WTC11 (cell line): ENCODE measurements around the gene SYNGR2. TPM values are rescaled to one million over a fixed set of nuclear protein-coding genes. Genes with fewer than 3 reads are reported as not detected.

Experiments
- ATAC-seq: fragments of 200-7000 bp; cut with Tn5 transposase; 2 replicates; pipeline ENCODE4 v1.10.0; 2021; ENCODE audit warnings: mild to moderate bottlenecking, moderate library complexity
- CTCF ChIA-PET: fragments of 300-600 bp; sonication (Branson Sonifier 250); formaldehyde crosslinking; loops from one replicate; lab custom pipeline; 2021; ENCODE audit warnings: antibody characterized with exemption; lab: Charles Lee
- POLR2A ChIA-PET: fragments of 350-600 bp; sonication (Branson Sonifier 250); formaldehyde crosslinking; loops from one replicate; lab custom pipeline; 2021; ENCODE audit warnings: antibody characterized with exemption; lab: Charles Lee
- DNase-seq: peaks from one replicate; pipeline ENCODE4 v3.0.0; 2021; ENCODE audit warnings: low spot score
- H3K27ac Mint-ChIP-seq: 2 replicates; pipeline ENCODE4 v1.8.0; 2021; ENCODE audit warnings: mixed read lengths
- H3K27me3 Mint-ChIP-seq: 2 replicates; pipeline ENCODE4 v1.8.0; 2021; ENCODE audit warnings: low read depth, mild to moderate bottlenecking, moderate library complexity, mixed read lengths
- H3K36me3 Mint-ChIP-seq: 2 replicates; pipeline ENCODE4 v1.8.0; 2021; ENCODE audit warnings: mixed read lengths
- H3K4me1 Mint-ChIP-seq: 2 replicates; pipeline ENCODE4 v1.8.0; 2022; ENCODE audit warnings: mixed read lengths
- H3K4me3 Mint-ChIP-seq: 2 replicates; pipeline ENCODE4 v1.8.0; 2021; ENCODE audit warnings: mild to moderate bottlenecking, moderate library complexity, mixed read lengths
- H3K9me3 Mint-ChIP-seq: 2 replicates; pipeline ENCODE4 v1.8.0; 2021; ENCODE audit warnings: mixed read lengths
- AR ChIP-seq: fragments of 250-450 bp; sonication (Bioruptor Pico); IDR thresholded peaks from 2 replicates; pipeline ENCODE4 v1.9.0; 2021; ENCODE audit warnings: mild to moderate bottlenecking
- ATF1 ChIP-seq: sonication (generic); formaldehyde crosslinking; IDR thresholded peaks from 2 replicates; pipeline ENCODE4 v1.8.1; 2023; ENCODE audit warnings: mild to moderate bottlenecking, moderate library complexity, missing genetic modification reagents
- CBFB ChIP-seq: sonication (generic); formaldehyde crosslinking; IDR thresholded peaks from 2 replicates; pipeline ENCODE4 v1.8.1; 2022; ENCODE audit warnings: mild to moderate bottlenecking, low read depth, missing genetic modification reagents
- CREM ChIP-seq: sonication (generic); formaldehyde crosslinking; IDR thresholded peaks from 2 replicates; pipeline ENCODE4 v1.8.1; 2022; ENCODE audit warnings: mild to moderate bottlenecking, missing genetic modification reagents, moderate library complexity
- E2F4 ChIP-seq: sonication (generic); formaldehyde crosslinking; IDR thresholded peaks from 2 replicates; pipeline ENCODE4 v1.8.1; 2022; ENCODE audit warnings: low read depth, mild to moderate bottlenecking, moderate library complexity, missing genetic modification reagents, borderline replicate concordance
- ESRRA ChIP-seq: sonication (generic); formaldehyde crosslinking; IDR thresholded peaks from 2 replicates; pipeline ENCODE4 v1.8.1; 2022; ENCODE audit warnings: mild to moderate bottlenecking, missing genetic modification reagents, borderline replicate concordance
- MAX ChIP-seq: sonication (generic); formaldehyde crosslinking; IDR thresholded peaks from 2 replicates; pipeline ENCODE4 v1.8.0; 2022; ENCODE audit warnings: mild to moderate bottlenecking, missing genetic modification reagents
- PRDM15 ChIP-seq: sonication (generic); formaldehyde crosslinking; IDR thresholded peaks from 2 replicates; pipeline ENCODE4 v1.8.0; 2022; ENCODE audit warnings: missing genetic modification reagents
- RELA ChIP-seq: sonication (generic); formaldehyde crosslinking; IDR thresholded peaks from 2 replicates; pipeline ENCODE4 v1.8.1; 2022; ENCODE audit warnings: missing genetic modification reagents, mild to moderate bottlenecking, borderline replicate concordance
- RORB ChIP-seq: fragments of 250-450 bp; sonication (Bioruptor Pico); IDR thresholded peaks from 2 replicates; pipeline ENCODE4 v1.9.0; 2021; ENCODE audit warnings: mild to moderate bottlenecking
- SMAD4 ChIP-seq: sonication (generic); formaldehyde crosslinking; IDR thresholded peaks from 2 replicates; pipeline ENCODE4 v1.8.0; 2022; ENCODE audit warnings: mild to moderate bottlenecking, missing genetic modification reagents
- ZNF121 ChIP-seq: sonication (generic); formaldehyde crosslinking; IDR thresholded peaks from 2 replicates; pipeline ENCODE4 v1.8.0; 2023; ENCODE audit warnings: missing genetic modification reagents
- ZNF416 ChIP-seq: fragments of 250-450 bp; sonication (Bioruptor Pico); IDR thresholded peaks from 2 replicates; pipeline ENCODE4 v1.9.0; 2021; ENCODE audit warnings: mild to moderate bottlenecking, inconsistent platforms
- ZNF423 ChIP-seq: fragments of 250-450 bp; sonication (Bioruptor Pico); IDR thresholded peaks from 2 replicates; pipeline ENCODE4 v2.1.2; 2022; ENCODE audit warnings: mild to moderate bottlenecking, moderate library complexity
- total RNA-seq: library from RNA; stranded (reverse); gene quantifications from 3 replicates; pipeline ENCODE4 v1.2.3, GENCODE V29; 2021
- TF ChIP-seq, protein P1 (sequence below): sonication (generic); formaldehyde crosslinking; IDR thresholded peaks from 2 replicates; pipeline ENCODE4 v1.8.1; 2023; ENCODE audit warnings: mild to moderate bottlenecking, missing genetic modification reagents
- TF ChIP-seq, protein P2 (sequence below): fragments of 250-450 bp; sonication (Bioruptor Pico); IDR thresholded peaks from 2 replicates; pipeline ENCODE4 v2.1.2; 2022; ENCODE audit warnings: mild to moderate bottlenecking, moderate library complexity
- TF ChIP-seq, protein P3 (sequence below): sonication (generic); formaldehyde crosslinking; IDR thresholded peaks from 2 replicates; pipeline ENCODE4 v1.8.0; 2022; ENCODE audit warnings: mild to moderate bottlenecking, missing genetic modification reagents
- TF ChIP-seq, protein P4 (sequence below): sonication (generic); formaldehyde crosslinking; conservative IDR thresholded peaks from 2 replicates; pipeline ENCODE4 v1.8.1; 2022; ENCODE audit warnings: mild to moderate bottlenecking, missing genetic modification reagents
- TF ChIP-seq, protein P5 (sequence below): sonication (generic); formaldehyde crosslinking; IDR thresholded peaks from 2 replicates; pipeline ENCODE4 v1.8.1; 2022; ENCODE audit warnings: missing genetic modification reagents, borderline replicate concordance

SYNGR2 gene
- total RNA-seq, 1 experiment from 2014 or later = 47.7 TPM

GRCh38 chr17:78147315-78147998 lies 20.9 kb upstream of the SYNGR2 start (continued):
- TF ChIP-seq CREM (CRISPR knock-in tag) (no peak), SMAD4 (no peak), AR (CRISPR knock-in tag) (no peak), E2F4 (CRISPR knock-in tag) (no peak), ZNF121 (CRISPR knock-in tag) (no peak), ATF1 (no peak), RELA (CRISPR knock-in tag) (no peak), ESRRA (CRISPR knock-in tag) (no peak), ZNF416 (CRISPR knock-in tag) (no peak)
- TF ChIP-seq, protein P1, sequence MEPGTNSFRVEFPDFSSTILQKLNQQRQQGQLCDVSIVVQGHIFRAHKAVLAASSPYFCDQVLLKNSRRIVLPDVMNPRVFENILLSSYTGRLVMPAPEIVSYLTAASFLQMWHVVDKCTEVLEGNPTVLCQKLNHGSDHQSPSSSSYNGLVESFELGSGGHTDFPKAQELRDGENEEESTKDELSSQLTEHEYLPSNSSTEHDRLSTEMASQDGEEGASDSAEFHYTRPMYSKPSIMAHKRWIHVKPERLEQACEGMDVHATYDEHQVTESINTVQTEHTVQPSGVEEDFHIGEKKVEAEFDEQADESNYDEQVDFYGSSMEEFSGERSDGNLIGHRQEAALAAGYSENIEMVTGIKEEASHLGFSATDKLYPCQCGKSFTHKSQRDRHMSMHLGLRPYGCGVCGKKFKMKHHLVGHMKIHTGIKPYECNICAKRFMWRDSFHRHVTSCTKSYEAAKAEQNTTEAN (CRISPR knock-in tag) = no peak

GRCh38 chr17:78148286-78149016 lies 19.9 kb upstream of the SYNGR2 start:
- ChIA-PET CTCF (interaction anchor here (0.7 to 2.1 kb wide), 3 partner anchors 28 to 135 kb away, joined by 4 to 7 read pairs (median 5); no protein-coding TSS in a partner anchor), POLR2A (no interaction called here)
- H3K4me1 Mint-ChIP-seq = no peaks in the 10 kb centered on the region
- no peaks in the 10 kb centered on the region for H3K9me3 Mint-ChIP-seq
- no peaks in the 10 kb centered on the region for H3K36me3 Mint-ChIP-seq
- no peaks in the 10 kb centered on the region for H3K27me3 Mint-ChIP-seq
- ATAC-seq (no peak), DNase-seq (no peak)
- no peak overlapping the region for H3K27ac Mint-ChIP-seq
- H3K4me3 Mint-ChIP-seq = no peak overlapping the region
- TF ChIP-seq ZNF423 (CRISPR knock-in tag) = no peak
- no peak for TF ChIP-seq PRDM15 (CRISPR knock-in tag)
- TF ChIP-seq, protein P2, sequence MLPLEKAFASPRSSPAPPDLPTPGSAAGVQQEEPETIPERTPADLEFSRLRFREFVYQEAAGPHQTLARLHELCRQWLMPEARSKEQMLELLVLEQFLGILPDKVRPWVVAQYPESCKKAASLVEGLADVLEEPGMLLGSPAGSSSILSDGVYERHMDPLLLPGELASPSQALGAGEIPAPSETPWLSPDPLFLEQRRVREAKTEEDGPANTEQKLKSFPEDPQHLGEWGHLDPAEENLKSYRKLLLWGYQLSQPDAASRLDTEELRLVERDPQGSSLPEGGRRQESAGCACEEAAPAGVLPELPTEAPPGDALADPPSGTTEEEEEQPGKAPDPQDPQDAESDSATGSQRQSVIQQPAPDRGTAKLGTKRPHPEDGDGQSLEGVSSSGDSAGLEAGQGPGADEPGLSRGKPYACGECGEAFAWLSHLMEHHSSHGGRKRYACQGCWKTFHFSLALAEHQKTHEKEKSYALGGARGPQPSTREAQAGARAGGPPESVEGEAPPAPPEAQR = no peak
- TF ChIP-seq, protein P3, sequence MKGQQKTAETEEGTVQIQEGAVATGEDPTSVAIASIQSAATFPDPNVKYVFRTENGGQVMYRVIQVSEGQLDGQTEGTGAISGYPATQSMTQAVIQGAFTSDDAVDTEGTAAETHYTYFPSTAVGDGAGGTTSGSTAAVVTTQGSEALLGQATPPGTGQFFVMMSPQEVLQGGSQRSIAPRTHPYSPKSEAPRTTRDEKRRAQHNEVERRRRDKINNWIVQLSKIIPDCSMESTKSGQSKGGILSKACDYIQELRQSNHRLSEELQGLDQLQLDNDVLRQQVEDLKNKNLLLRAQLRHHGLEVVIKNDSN (CRISPR knock-in tag) = no peak
- no peak for TF ChIP-seq RORB
- TF ChIP-seq MAX = no peak
- TF ChIP-seq CBFB (CRISPR knock-in tag) = no peak
- TF ChIP-seq, protein P4, sequence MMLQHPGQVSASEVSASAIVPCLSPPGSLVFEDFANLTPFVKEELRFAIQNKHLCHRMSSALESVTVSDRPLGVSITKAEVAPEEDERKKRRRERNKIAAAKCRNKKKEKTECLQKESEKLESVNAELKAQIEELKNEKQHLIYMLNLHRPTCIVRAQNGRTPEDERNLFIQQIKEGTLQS (CRISPR knock-in tag) = no peak
- TF ChIP-seq, protein P5, sequence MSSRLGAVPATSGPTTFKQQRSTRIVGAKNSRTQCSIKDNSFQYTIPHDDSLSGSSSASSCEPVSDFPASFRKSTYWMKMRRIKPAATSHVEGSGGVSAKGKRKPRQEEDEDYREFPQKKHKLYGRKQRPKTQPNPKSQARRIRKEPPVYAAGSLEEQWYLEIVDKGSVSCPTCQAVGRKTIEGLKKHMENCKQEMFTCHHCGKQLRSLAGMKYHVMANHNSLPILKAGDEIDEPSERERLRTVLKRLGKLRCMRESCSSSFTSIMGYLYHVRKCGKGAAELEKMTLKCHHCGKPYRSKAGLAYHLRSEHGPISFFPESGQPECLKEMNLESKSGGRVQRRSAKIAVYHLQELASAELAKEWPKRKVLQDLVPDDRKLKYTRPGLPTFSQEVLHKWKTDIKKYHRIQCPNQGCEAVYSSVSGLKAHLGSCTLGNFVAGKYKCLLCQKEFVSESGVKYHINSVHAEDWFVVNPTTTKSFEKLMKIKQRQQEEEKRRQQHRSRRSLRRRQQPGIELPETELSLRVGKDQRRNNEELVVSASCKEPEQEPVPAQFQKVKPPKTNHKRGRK (CRISPR knock-in tag) = no peak
- TF ChIP-seq, protein P1 (CRISPR knock-in tag) = no peak
